IMR-90 (cell line): ENCODE measurements around the gene ASTN2. TPM values are rescaled to one million over a fixed set of nuclear protein-coding genes. Genes with fewer than 3 reads are reported as not detected.

Experiments used
- ATAC-seq: fragments of 200-7000 bp; cut with Tn5 transposase; 2 replicates; pipeline ENCODE4 v1.9.1; 2020; ENCODE audit warnings: low read depth, mild to moderate bottlenecking, moderate library complexity
- BruUV-seq: library from RNA; stranded (reverse); fragments of 400-500 nt; replicated peaks from 2 replicates; lab custom pipeline; 2021; lab: Mats Ljungman, UMichigan
- CTCF ChIA-PET: fragments of 300-600 bp; formaldehyde crosslinking; extraction: SDS; loops from one replicate; lab custom pipeline; 2021; ENCODE audit warnings: antibody characterized with exemption; lab: Yijun Ruan, JAX
- POLR2A ChIA-PET: fragments of 300-600 bp; sonication (Branson Sonifier 250); formaldehyde crosslinking; loops from one replicate; lab custom pipeline; 2022; ENCODE audit warnings: antibody characterized with exemption; ENCODE audit not compliant: unreplicated experiment; lab: Charles Lee
- DNase-seq: peaks from one replicate; pipeline ENCODE4 v3.0.0; 2013
- H2AFZ ChIP-seq: replicated peaks from 2 replicates; pipeline ENCODE3; 2013; ENCODE audit warnings: low read length, mild to moderate bottlenecking; ENCODE audit not compliant: poor library complexity
- H2AK5ac ChIP-seq: 2 replicates; pipeline ENCODE4 v1.6.1; 2013; ENCODE audit warnings: low read depth, low read length, inconsistent platforms
- H2AK9ac ChIP-seq: replicated peaks from 2 replicates; pipeline ENCODE3; 2013; ENCODE audit warnings: mild to moderate bottlenecking, low read depth, low read length, moderate library complexity; ENCODE audit not compliant: poor library complexity
- H2BK120ac ChIP-seq: 2 replicates; pipeline ENCODE4 v1.6.1; 2013; ENCODE audit warnings: low read depth, low read length, inconsistent platforms
- H2BK15ac ChIP-seq: 3 replicates; pipeline ENCODE4 v1.6.1; 2013; ENCODE audit warnings: low read depth, low read length, inconsistent platforms
- H2BK20ac ChIP-seq: 2 replicates; pipeline ENCODE4 v1.6.1; 2013; ENCODE audit warnings: low read depth, mild to moderate bottlenecking, inconsistent platforms, low read length, moderate library complexity
- H2BK5ac ChIP-seq: 2 replicates; pipeline ENCODE4 v1.6.1; 2013; ENCODE audit warnings: mild to moderate bottlenecking, low read depth, low read length, inconsistent platforms; ENCODE audit not compliant: poor library complexity, severe bottlenecking
- H3K14ac ChIP-seq: replicated peaks from 2 replicates; pipeline ENCODE4 v1.6.1; 2013; ENCODE audit warnings: low read depth, low read length, inconsistent platforms
- H3K18ac ChIP-seq: 2 replicates; pipeline ENCODE4 v1.6.1; 2013; ENCODE audit warnings: low read depth, low read length, control low read depth
- H3K23ac ChIP-seq: 2 replicates; pipeline ENCODE4 v1.6.1; 2013; ENCODE audit warnings: low read depth, low read length, inconsistent platforms
- H3K27ac ChIP-seq: 2 replicates; pipeline ENCODE4 v1.5.1; 2013; ENCODE audit warnings: mild to moderate bottlenecking, control low read depth, low read length; ENCODE audit not compliant: insufficient read depth
- H3K27me3 ChIP-seq: 2 replicates; pipeline ENCODE4 v1.6.1; 2013; ENCODE audit warnings: low read length; ENCODE audit not compliant: control insufficient read depth, insufficient read depth
- H3K36me3 ChIP-seq: 2 replicates; pipeline ENCODE4 v1.6.1; 2013; ENCODE audit warnings: low read length, mixed read lengths; ENCODE audit not compliant: control insufficient read depth, insufficient read depth
- H3K4ac ChIP-seq: 2 replicates; pipeline ENCODE4 v1.6.1; 2013; ENCODE audit warnings: low read depth, low read length, inconsistent platforms
- H3K4me1 ChIP-seq: 2 replicates; pipeline ENCODE4 v1.6.1; 2013; ENCODE audit warnings: low read length, mixed read lengths; ENCODE audit not compliant: control insufficient read depth, insufficient read depth
- H3K4me2 ChIP-seq: 2 replicates; pipeline ENCODE4 v1.6.1; 2013; ENCODE audit warnings: low read depth, mild to moderate bottlenecking, control low read depth, low read length, moderate library complexity
- H3K4me3 ChIP-seq: 2 replicates; pipeline ENCODE4 v1.5.1; 2013; ENCODE audit warnings: low read depth, mild to moderate bottlenecking, control low read depth, low read length, moderate library complexity; ENCODE audit not compliant: insufficient read depth
- H3K56ac ChIP-seq: 2 replicates; pipeline ENCODE4 v1.6.1; 2013; ENCODE audit warnings: low read length, inconsistent platforms; ENCODE audit not compliant: insufficient read depth; ENCODE audit errors: extremely low read depth
- H3K79me1 ChIP-seq, 2 experiments: 2 replicates each; pipeline ENCODE4 v1.6.1; 2013; ENCODE audit warnings: low read length in 2 of 2, inconsistent platforms in 1 of 2, low read depth in 1 of 2
- H3K9ac ChIP-seq: 2 replicates; pipeline ENCODE4 v1.6.1; 2013; ENCODE audit warnings: low read depth, low read length, control low read depth
- H3K9me1 ChIP-seq: 2 replicates; pipeline ENCODE4 v1.6.1; 2013; ENCODE audit warnings: low read length, inconsistent platforms; ENCODE audit not compliant: insufficient read depth
- H3K9me3 ChIP-seq: 2 replicates; pipeline ENCODE4 v1.6.1; 2013; ENCODE audit warnings: low read length; ENCODE audit not compliant: control insufficient read depth, insufficient read depth
- H4K20me1 ChIP-seq: 2 replicates; pipeline ENCODE4 v1.6.1; 2013; ENCODE audit warnings: low read length, inconsistent platforms; ENCODE audit not compliant: insufficient read depth
- H4K5ac ChIP-seq: 2 replicates; pipeline ENCODE4 v1.6.1; 2013; ENCODE audit warnings: mild to moderate bottlenecking, low read depth, low read length, control low read depth
- H4K8ac ChIP-seq, 2 experiments: 2 replicates each; pipeline ENCODE4 v1.6.1; 2013; ENCODE audit warnings: low read depth in 2 of 2, low read length in 2 of 2, control low read depth in 1 of 2, inconsistent platforms in 1 of 2
- H4K91ac ChIP-seq: 2 replicates; pipeline ENCODE4 v1.6.1; 2013; ENCODE audit warnings: low read depth, low read length, inconsistent platforms; ENCODE audit not compliant: insufficient read depth
- CHD1 ChIP-seq: IDR thresholded peaks from 2 replicates; pipeline ENCODE4 v1.6.1; 2012; ENCODE audit warnings: low read depth, low read length, improper control_type of control experiment
- CTCF ChIP-seq: conservative IDR thresholded peaks from 2 replicates; pipeline ENCODE4 v1.5.1; 2012; ENCODE audit warnings: mild to moderate bottlenecking, low read depth, low read length, improper control_type of control experiment
- MAFK ChIP-seq: IDR thresholded peaks from 2 replicates; pipeline ENCODE4 v1.6.1; 2012; ENCODE audit warnings: low read depth, low read length, improper control_type of control experiment
- MXI1 ChIP-seq: IDR thresholded peaks from 2 replicates; pipeline ENCODE4 v1.6.1; 2012; ENCODE audit warnings: low read depth, mild to moderate bottlenecking, low read length, moderate library complexity, borderline replicate concordance
- NFE2L2 ChIP-seq: fragments of 150-350 bp; IDR thresholded peaks from 2 replicates; pipeline ENCODE4 v1.6.1; 2016; ENCODE audit warnings: low read depth, mild to moderate bottlenecking, low read length
- POLR2A ChIP-seq: IDR thresholded peaks from 2 replicates; pipeline ENCODE4 v1.6.1; 2012; ENCODE audit warnings: mild to moderate bottlenecking, low read depth, low read length
- RAD21 ChIP-seq: IDR thresholded peaks from 2 replicates; pipeline ENCODE4 v1.6.1; 2012; ENCODE audit warnings: low read length, improper control_type of control experiment
- SMC3 ChIP-seq: fragments of 150-350 bp; IDR thresholded peaks from 2 replicates; pipeline ENCODE4 v1.6.1; 2016; ENCODE audit warnings: low read depth, mild to moderate bottlenecking, antibody characterized with exemption, low read length, moderate library complexity
- WGBS, 2 experiments: methylation state at CpG; one replicate each; pipeline versions ENCODE4 v1.1.5 to v1.1.7; 2013; ENCODE audit warnings: missing lambda C conversion rate in 2 of 2; ENCODE audit not compliant: insufficient read length in 1 of 2; ENCODE audit errors: extremely low coverage in 2 of 2; 5-methylcytosine and 5-hydroxymethylcytosine counted together
- dilution Hi-C: fragments of 300-500 bp; cut with HindIII; formaldehyde crosslinking; loops from one replicate; pipeline ENCODE4 v1.14.3; 2018; ENCODE audit warnings: low sequenced_read_pairs; ENCODE audit not compliant: unreplicated experiment
- in situ Hi-C: fragments of 300-500 bp; cut with MboI; formaldehyde crosslinking; loops from 3 replicates; pipeline ENCODE4 v1.14.3; 2019; ENCODE audit warnings: low sequenced_read_pairs, inconsistent platforms, mixed read lengths
- intact Hi-C: fragments of 100-400 bp; cut with micrococcal nuclease; formaldehyde crosslinking; loops from 2 replicates; pipeline ENCODE4 v1.10.0; 2022
- polyA plus RNA-seq, 3 experiments: library from polyadenylated mRNA; depleted of rRNA; stranded (reverse); fragments of >200 nt; gene quantifications; 2 replicates each; pipeline ENCODE4 v1.2.3, GENCODE V29; 2012; ENCODE audit warnings: low replicate concordance in 1 of 3
- total RNA-seq: library from RNA; depleted of rRNA; stranded (reverse); fragments of >200 nt; gene quantifications from 2 replicates; pipeline ENCODE4 v1.2.3, GENCODE V29; 2012

Gene ASTN2
- total and polyA plus RNA-seq, 2 of the 4 experiments (the other 2 are of a cell fraction) = 3.8 to 6.8 TPM

DNA sequence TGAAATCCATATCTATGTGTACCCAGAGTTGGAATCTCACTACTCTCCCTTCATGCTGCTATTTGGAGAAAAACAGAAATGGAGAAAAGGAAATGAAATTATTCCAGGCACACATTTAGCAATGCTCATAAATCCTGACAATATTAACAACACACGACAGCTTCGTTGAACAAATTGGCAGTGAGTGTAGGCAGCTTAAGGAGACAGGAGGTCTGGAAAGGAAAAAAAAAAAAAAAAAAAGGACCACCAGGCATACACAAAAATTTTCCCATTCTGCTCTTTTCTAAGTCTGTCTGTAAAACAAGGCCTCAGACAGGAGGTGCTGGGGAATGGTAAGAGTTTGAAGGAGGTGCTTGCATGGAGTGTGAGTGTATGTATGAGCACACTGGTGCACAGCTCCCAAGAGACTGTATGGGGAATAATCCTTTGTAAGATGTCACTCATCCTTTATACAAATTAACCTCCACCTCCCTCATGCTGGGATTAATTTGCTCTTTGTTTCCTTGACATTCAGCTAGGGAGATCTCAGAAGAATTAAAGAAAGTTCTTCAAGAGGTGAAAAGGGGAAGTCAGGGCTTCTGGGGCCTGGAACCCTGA lies 78.9 kb downstream of the ASTN2 start:
- no peak overlapping the region for H3K18ac ChIP-seq
- H3K4me1 ChIP-seq = no peaks in the 10 kb centered on the region
- no peak overlapping the region for H3K56ac ChIP-seq
- H3K14ac ChIP-seq = no peak overlapping the region
- no peak overlapping the region for H4K8ac ChIP-seq
- no CpG with 5 or more reads among the region's 2 CpGs for WGBS, 2 experiments
- H3K9me1 ChIP-seq = no peaks in the 10 kb centered on the region
- H2AK9ac ChIP-seq = no peak overlapping the region
- no peak overlapping the region for H2BK20ac ChIP-seq
- no peak for DNase-seq
- ChIA-PET CTCF (no interaction called here), POLR2A (no interaction called here)
- intact Hi-C loops (loop anchor here (10.0 kb wide), 1 partner anchor 71 kb away; no protein-coding TSS in a partner anchor), dilution Hi-C loops (no loop called here), in situ Hi-C loops (no loop called here)
- H3K9ac ChIP-seq = no peak overlapping the region
- H2AK5ac ChIP-seq = no peak overlapping the region
- no peak overlapping the region for H3K27ac ChIP-seq
- no peak overlapping the region for H2AFZ ChIP-seq
- H3K79me1 ChIP-seq = no peaks in the 10 kb centered on the region
- peaks cover 9% of the 10 kb centered on the region for H3K9me3 ChIP-seq
- no peak overlapping the region for H3K4me3 ChIP-seq
- no peaks in the 10 kb centered on the region for H3K27me3 ChIP-seq
- TF ChIP-seq SMC3 (no peak), MAFK (no peak), MXI1 (no peak), RAD21 (no peak), CTCF (no peak), CHD1 (no peak), POLR2A (no peak), NFE2L2 (no peak)
- no peaks in the 10 kb centered on the region for H4K20me1 ChIP-seq
- no peaks in the 10 kb centered on the region for H3K36me3 ChIP-seq
- no peak overlapping the region for H2BK15ac ChIP-seq
- no peak overlapping the region for H4K91ac ChIP-seq
- H2BK5ac ChIP-seq = no peak overlapping the region
- no peak for ATAC-seq
- no peak overlapping the region for H3K4ac ChIP-seq
- H2BK120ac ChIP-seq = no peak overlapping the region
- BruUV-seq = no TSS peak
- H3K23ac ChIP-seq = no peak overlapping the region
- no peak overlapping the region for H3K4me2 ChIP-seq
- H4K5ac ChIP-seq = no peak overlapping the region
